ENCODE results near the gene ADCY4. TPM values are rescaled to one million over a fixed set of nuclear protein-coding genes. Genes with fewer than 3 reads are reported as not detected.

ADCY4 gene
- total and polyA plus RNA-seq, 2 donors (not counting 1 experiment from before 2014, with no cell fraction given): 2.3 to 7.8 TPM

DNA sequence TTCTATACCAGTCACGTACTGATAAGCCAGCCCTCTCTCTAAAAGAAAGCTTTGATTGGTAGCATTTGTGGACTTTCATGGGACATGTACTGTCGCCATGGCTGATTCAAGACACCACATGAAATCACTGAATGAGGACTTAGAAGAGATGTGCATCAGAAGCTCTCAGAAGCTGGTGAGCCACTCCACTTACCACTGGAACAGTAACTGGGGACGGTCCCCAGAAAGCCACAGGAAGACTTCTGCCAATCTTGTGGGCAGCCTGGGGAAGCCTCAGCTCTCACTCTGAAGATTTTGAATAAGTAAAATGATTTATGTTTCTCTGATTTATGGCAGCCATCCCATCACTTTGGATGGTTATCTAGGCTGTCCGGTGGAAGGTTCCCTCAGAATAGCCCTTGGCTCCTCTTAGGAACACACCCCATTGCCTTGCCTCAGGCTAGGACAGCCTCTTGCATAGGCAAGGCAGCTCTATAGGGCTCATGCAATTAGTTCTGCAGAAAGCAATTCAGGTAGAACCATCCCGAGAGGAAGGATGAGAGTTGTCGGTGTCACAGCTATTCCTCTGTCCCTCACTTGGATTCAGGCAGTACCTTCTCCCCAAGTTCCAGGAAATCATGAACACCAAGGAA lies 45.1 kb downstream of the ADCY4 start:
- no peaks in the 10 kb centered on the region for H4K20me1 ChIP-seq (ENCODE audit: control insufficient read depth, insufficient read depth, low read length, poor library complexity, severe bottlenecking)
- H3K36me3 ChIP-seq (replicated peaks in 1 of 2; ENCODE audit: control extremely low read depth in 1 of 2, control insufficient read depth in 1 of 2, extremely low read depth in 1 of 2, insufficient read depth in 2 of 2, low read length in 1 of 2): peaks cover 9 to 42% of the 10 kb centered on the region in 2 experiments
- no peaks in the 10 kb centered on the region for H3K27me3 ChIP-seq (replicated peaks in 1 of 4; ENCODE audit: control extremely low read depth in 1 of 4, control insufficient read depth in 3 of 4, insufficient read depth in 4 of 4, low read length in 3 of 4)
- H3K9me3 Mint-ChIP-seq (ENCODE audit: insufficient read depth): no peaks in the 10 kb centered on the region
- no peaks in the 10 kb centered on the region for H3K9me3 ChIP-seq (ENCODE audit: control extremely low read depth in 1 of 3, control insufficient read depth in 2 of 3, insufficient read depth in 1 of 3, low read length in 2 of 3)
- DNase-seq (peak; percentile 56), ATAC-seq (ENCODE audit: low read depth) (peak; percentile 87)
- H3K27ac ChIP-seq (ENCODE audit: low read length in 2 of 2): no peak overlapping the region
- peak overlapping the region; percentile 34 for H3K4me3 Mint-ChIP-seq
- H3K4me1 Mint-ChIP-seq: peaks cover 12% of the 10 kb centered on the region
- WGBS (ENCODE audit: insufficient coverage): 68% methylated on average over 4 of the region's 6 CpGs
- peaks cover 17% of the 10 kb centered on the region for H3K79me2 ChIP-seq (ENCODE audit: control insufficient read depth, insufficient read depth, low read length)
- no peak overlapping the region for H3K4me3 ChIP-seq (ENCODE audit: control extremely low read depth in 1 of 5, extremely low read depth in 1 of 5, insufficient read depth in 1 of 5, low read depth in 2 of 5, low read length in 4 of 5)
- no peaks in the 10 kb centered on the region for H3K27me3 Mint-ChIP-seq
- no peak overlapping the region for H3K9ac ChIP-seq (ENCODE audit: low read length)
- peak overlapping the region; percentile 41 for H3K27ac Mint-ChIP-seq
- H2AFZ ChIP-seq (ENCODE audit: insufficient read depth, low read depth, low read length, poor library complexity, severe bottlenecking): no peak overlapping the region
- H3K4me1 ChIP-seq (ENCODE audit: control insufficient read depth in 2 of 2, insufficient read depth in 2 of 2, low read length in 2 of 2): peaks cover 10 to 18% of the 10 kb centered on the region in 2 donors
- intact Hi-C loops (cut with micrococcal nuclease): no loop called here
- CTCF ChIA-PET: interaction anchor here (0.7 to 5.1 kb wide), 11 partner anchors 8 to 148 kb away, joined by 3 to 41 read pairs (median 5); partner anchors contain the start of genes CIDEB, DHRS1, LTB4R2 and MDP1
- POLR2A ChIA-PET: interaction anchor here (0.8 to 2.0 kb wide), 6 partner anchors 12 to 175 kb away, joined by 3 to 11 read pairs (median 4); partner anchors contain the start of genes DCAF11, NRL, RABGGTA and TINF2
- TF ChIP-seq EZH2 (IDR thresholded peaks at IDR 0.05; ENCODE audit: borderline replicate concordance, insufficient read depth, low read depth, low read length, poor library complexity, severe bottlenecking): no peak
- TF ChIP-seq, protein P1, sequence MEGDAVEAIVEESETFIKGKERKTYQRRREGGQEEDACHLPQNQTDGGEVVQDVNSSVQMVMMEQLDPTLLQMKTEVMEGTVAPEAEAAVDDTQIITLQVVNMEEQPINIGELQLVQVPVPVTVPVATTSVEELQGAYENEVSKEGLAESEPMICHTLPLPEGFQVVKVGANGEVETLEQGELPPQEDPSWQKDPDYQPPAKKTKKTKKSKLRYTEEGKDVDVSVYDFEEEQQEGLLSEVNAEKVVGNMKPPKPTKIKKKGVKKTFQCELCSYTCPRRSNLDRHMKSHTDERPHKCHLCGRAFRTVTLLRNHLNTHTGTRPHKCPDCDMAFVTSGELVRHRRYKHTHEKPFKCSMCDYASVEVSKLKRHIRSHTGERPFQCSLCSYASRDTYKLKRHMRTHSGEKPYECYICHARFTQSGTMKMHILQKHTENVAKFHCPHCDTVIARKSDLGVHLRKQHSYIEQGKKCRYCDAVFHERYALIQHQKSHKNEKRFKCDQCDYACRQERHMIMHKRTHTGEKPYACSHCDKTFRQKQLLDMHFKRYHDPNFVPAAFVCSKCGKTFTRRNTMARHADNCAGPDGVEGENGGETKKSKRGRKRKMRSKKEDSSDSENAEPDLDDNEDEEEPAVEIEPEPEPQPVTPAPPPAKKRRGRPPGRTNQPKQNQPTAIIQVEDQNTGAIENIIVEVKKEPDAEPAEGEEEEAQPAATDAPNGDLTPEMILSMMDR (IDR thresholded peaks at IDR 0.05): no peak
- H3K4me2 ChIP-seq (replicated peaks; ENCODE audit: low read depth, low read length, poor library complexity, severe bottlenecking): peak overlapping the region; percentile 26

DNA sequence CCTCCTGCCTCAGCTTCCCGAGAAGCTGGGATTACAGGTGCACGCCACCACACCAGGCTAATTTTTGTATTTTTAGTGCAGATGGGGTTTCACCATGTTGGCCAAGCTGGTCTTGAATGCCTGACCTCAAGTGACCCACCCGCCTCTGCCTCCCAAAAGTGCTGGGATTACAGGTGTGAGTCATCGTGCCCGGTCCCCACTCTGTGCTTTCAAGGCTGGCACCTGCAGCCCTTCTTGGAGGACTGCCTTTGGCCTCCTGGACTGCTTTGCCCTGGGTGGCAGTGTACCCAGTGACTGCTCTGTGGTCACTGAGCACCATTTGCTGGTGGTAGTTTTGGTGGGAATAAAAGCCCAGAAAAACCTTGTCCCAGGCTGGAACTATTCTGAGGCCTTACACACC lies 47.9 kb downstream of the ADCY4 start:
- H3K36me3 ChIP-seq (replicated peaks in 1 of 2; ENCODE audit: control extremely low read depth in 1 of 2, control insufficient read depth in 1 of 2, extremely low read depth in 1 of 2, insufficient read depth in 2 of 2, low read length in 1 of 2): peaks cover 9 to 27% of the 10 kb centered on the region in 2 experiments
- peaks cover 10 to 23% of the 10 kb centered on the region in 2 donors for H3K4me1 ChIP-seq (ENCODE audit: control insufficient read depth in 2 of 2, insufficient read depth in 2 of 2, low read length in 2 of 2)
- POLR2A ChIA-PET: no interaction called here
- WGBS (ENCODE audit: insufficient coverage): 100% methylated on average over 5 of the region's 5 CpGs
- Mint-ChIP-seq H3K27me3 (no peaks in the 10 kb centered on the region), H3K9me3 (ENCODE audit: insufficient read depth) (no peaks in the 10 kb centered on the region), H3K27ac (no peak overlapping the region), H3K4me1 (peaks cover 16% of the 10 kb centered on the region), H3K4me3 (no peak overlapping the region)
- DNase-seq (no peak), ATAC-seq (ENCODE audit: low read depth) (no peak)
- peaks cover 27% of the 10 kb centered on the region for H3K79me2 ChIP-seq (ENCODE audit: control insufficient read depth, insufficient read depth, low read length)
- TF ChIP-seq EZH2 (IDR thresholded peaks at IDR 0.05; ENCODE audit: borderline replicate concordance, insufficient read depth, low read depth, low read length, poor library complexity, severe bottlenecking): no peak
- TF ChIP-seq, protein P1 (IDR thresholded peaks at IDR 0.05): no peak
- no peak overlapping the region for H2AFZ ChIP-seq (ENCODE audit: insufficient read depth, low read depth, low read length, poor library complexity, severe bottlenecking)
- no peaks in the 10 kb centered on the region for H4K20me1 ChIP-seq (ENCODE audit: control insufficient read depth, insufficient read depth, low read length, poor library complexity, severe bottlenecking)
- H3K27me3 ChIP-seq (replicated peaks in 1 of 4; ENCODE audit: control extremely low read depth in 1 of 4, control insufficient read depth in 3 of 4, insufficient read depth in 4 of 4, low read length in 3 of 4): no peaks in the 10 kb centered on the region
- no peak overlapping the region for H3K4me2 ChIP-seq (replicated peaks; ENCODE audit: low read depth, low read length, poor library complexity, severe bottlenecking)
- CTCF ChIA-PET: no interaction called here
- H3K27ac ChIP-seq (ENCODE audit: low read length in 2 of 2): no peak overlapping the region
- no peak overlapping the region for H3K9ac ChIP-seq (ENCODE audit: low read length)
- intact Hi-C loops (cut with micrococcal nuclease): no loop called here
- no peak overlapping the region for H3K4me3 ChIP-seq (ENCODE audit: control extremely low read depth in 1 of 5, extremely low read depth in 1 of 5, insufficient read depth in 1 of 5, low read depth in 2 of 5, low read length in 4 of 5)
- no peaks in the 10 kb centered on the region for H3K9me3 ChIP-seq (ENCODE audit: control extremely low read depth in 1 of 3, control insufficient read depth in 2 of 3, insufficient read depth in 1 of 3, low read length in 2 of 3)

All from B cell (primary cell).